GM19035 (cell line): Measurements from ENCODE around the gene ZNF610.
"Not testable (repeated sequence)": the region's sequence is repeated elsewhere in the genome, so short reads cannot be mapped to it uniquely, and the experiment has no call there.

Source experiments
- ATAC-seq: cut with Tn5 transposase; IDR thresholded peaks from one replicate; pipeline ENCODE4 v1.9.1; 2021; ENCODE audit not compliant: unreplicated experiment

ZNF610 gene

GRCh38 chr19:52336117-52336790 lies at the start of gene ZNF610:
Gene ZNF610 (plus strand): TSS chr19:52336243. CDS start chr19:52349173, 12,930 bp downstream.
- ATAC-seq, result peak; percentile 68

DNA sequence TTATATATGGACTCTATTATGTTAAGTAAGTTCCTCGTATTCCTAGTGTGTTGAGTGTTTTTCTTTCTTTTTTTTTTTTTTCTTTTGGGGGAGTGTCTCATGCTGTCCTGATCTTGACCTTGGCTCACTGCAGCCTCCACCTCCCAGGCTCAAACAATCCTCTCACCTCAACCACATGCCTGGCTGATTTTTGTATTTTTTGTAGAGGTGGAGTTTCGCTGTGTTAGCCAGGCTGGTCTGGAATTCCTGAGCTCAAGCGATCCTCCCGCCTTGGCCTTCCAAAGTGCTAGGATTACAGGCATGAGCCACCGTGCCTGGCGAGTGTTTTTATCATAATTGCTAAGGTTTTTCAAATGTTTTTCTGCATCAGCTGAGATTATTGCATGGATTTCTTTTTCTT lies 49.8 kb upstream of the ZNF610 start:
- ATAC-seq, result no peak

GRCh38 chr19:52291781-52292180 lies 44.3 kb upstream of the ZNF610 start:
- no peak for ATAC-seq

- ATAC-seq, result not testable (repeated sequence)
These were observed 43.1 kb upstream of the ZNF610 start for GRCh38 chr19:52292946-52293345.

GRCh38 chr19:52296400-52296772 lies 39.7 kb upstream of the ZNF610 start:
- no peak for ATAC-seq

DNA sequence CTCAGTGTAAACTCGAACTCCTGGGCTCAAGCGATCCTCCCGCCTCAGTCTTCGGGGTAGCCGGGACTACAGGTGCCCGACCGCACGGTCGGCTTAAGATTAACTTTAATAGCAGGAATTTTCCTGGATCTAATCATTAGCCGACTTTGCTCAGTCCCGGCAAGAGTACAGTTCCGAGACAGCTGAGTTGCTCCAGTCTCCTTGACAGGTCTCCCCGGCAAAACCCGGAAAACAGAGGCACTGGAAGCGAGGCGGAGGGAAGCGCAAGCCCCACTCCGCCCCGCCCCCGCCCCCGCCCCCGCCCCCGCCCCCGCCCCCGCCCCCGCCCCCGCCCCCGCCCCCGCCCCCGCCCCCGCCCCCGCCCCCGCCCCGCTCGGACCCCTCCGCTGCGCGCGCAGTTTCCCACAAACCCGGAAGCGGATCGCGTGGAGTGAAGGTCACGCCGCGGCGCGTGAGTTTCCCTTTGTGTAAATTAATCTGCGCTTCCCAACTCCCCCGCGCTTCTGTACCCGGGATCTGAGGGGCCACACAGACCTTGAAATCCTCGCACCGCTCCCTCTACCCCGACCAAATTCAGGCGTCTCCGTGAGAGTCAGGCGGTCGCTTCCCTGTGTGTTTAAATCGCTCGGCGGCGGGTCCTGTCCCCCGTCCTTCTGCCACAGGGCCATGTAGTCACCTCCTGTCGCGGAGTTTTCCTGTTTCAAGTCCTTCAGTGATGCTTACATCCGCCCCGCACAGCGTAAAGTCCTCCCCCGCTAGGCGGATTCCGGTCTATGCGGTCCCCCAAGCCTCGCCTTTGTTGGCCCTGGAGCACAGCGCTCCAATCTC lies 39.1 kb upstream of the ZNF610 start, which contains the start of gene ZNF480:
ZNF480 (plus strand) TSS at position 397 of the 828 bp plus-strand sequence. CDS start 3,244 bp downstream, outside the sequence.
- ATAC-seq, result peak; percentile 56

GRCh38 chr19:52297601-52298364 lies 38.3 kb upstream of the ZNF610 start:
- peak; percentile 26 for ATAC-seq

- ATAC-seq, result no peak
These were observed 28.8 kb upstream of the ZNF610 start for GRCh38 chr19:52307275-52307674.

DNA sequence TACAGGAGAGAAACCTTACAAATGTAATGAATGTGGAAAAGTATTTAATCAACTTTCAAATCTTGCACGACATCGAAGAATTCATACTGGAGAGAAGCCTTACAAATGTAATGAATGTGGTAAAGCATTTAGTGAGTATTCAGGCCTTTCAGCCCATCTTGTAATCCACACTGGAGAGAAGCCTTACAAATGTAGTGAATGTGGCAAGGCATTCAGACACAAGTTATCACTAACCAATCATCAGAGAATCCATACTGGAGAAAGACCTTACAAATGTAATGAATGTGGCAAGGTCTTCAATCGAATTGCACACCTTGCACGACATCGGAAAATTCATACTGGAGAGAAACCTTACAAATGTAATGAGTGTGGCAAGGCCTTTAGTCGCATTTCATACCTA lies 13.6 kb upstream of the ZNF610 start:
- ATAC-seq, result no peak

DNA sequence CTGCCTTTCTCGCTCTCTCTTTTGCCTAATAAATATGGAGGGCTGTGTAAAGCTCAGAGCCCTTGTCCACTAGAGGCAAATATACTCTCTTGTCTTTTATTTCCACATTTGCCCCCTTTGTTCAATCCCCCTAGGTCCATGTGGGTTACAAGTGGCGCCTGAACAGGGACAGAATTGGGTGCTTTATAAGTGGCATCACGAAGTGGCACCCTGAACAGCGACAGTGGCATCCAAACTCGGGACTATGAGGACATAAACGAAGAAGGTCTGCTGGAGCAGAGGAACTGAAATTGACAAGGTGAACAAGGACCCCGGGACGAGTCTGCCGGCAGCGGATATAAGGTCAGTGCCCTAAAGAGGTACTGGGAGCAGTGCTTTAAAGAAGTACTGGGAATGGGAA lies 4.3 kb upstream of the ZNF610 start:
- no peak for ATAC-seq

DNA sequence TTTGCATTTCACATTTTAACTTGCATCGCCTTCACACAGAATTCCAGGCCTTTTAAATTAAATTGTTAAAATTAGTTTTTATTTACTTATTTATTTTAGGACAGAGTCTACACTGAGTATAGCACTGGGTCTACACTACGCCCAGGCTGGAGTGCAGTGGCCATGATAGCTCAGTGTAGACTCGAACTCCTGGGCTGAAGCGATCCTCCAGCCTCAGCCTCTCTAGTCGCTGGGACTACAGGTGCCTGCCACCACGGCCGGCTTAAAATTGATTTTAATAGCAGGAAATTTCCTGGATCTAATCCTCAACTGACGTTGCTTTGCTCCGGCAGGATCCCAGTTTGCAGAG lies 301 bp upstream of the ZNF610 start:
- ATAC-seq, result no peak

DNA sequence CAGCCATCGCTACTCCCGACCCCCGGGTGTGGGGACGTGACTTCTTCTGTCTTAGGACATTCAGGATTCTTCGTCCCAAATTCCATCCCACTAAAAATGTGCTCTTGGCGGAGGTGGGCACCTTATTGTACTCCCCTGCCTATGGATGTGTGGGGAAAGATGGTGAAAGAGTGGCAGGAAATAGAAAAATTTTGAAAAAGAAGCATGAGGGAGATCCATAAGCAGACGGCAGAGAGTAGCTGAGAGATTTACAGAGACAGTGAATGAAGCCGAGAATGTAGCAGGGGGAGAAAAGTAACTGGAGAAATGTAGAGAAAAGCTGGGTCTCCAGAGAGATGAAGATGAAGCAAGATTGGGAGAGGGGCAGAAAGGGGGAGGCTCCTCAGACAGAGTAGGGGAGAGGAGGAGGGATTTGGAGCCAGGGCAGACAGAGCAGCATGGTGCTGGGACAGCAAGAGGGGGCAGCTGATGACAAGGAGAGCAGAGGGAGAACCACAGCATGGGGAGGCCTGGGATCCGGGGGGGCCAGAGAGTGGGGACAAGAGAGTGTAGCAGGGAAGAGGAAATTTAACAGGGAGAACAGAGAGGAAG lies 843 bp downstream of the ZNF610 start:
- no peak for ATAC-seq

DNA sequence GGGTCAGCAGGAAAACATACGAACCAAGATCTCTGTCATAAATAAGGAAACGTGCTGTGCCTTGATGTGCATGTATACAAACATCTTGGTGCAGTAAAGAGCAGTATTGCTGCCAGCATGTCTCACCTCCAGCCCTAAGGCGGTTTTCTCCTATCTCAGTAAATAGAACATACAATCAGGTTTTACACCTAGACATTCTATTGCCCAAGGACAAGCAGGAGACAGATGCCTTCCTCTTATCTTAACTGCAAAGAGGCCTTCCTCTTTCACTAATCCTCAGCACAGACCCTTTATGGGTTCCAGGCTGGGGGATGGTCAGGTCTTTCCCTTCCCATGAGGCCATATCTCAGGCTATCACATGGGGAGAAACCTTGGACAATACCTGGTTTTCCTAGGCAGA lies 3.0 kb downstream of the ZNF610 start:
- ATAC-seq, result not testable (repeated sequence)

GRCh38 chr19:52343548-52343947 lies 7.5 kb downstream of the ZNF610 start:
- no peak for ATAC-seq

- no peak for ATAC-seq
These were observed 9.1 kb downstream of the ZNF610 start for GRCh38 chr19:52345162-52345561.

DNA sequence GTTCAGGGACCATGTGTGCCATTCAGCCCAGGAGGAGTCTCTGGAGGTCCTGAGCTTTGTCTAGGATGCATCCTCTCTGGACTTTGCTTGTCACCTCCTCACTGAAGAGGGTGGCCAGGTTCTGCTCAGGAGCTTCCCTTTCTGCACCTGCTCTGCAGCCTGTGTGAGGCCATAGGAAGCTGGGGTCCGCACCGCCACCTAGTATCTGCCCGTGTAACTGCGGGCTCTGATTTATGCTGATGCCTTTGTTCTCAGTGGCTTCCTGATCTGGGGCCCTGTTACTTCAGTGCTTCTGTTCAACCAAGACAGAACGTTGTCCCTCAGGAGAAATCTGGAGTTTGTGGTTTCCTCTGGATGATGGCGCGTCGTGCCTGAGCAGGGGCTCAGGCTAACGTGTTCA lies 15.5 kb downstream of the ZNF610 start:
- ATAC-seq, result no peak

DNA sequence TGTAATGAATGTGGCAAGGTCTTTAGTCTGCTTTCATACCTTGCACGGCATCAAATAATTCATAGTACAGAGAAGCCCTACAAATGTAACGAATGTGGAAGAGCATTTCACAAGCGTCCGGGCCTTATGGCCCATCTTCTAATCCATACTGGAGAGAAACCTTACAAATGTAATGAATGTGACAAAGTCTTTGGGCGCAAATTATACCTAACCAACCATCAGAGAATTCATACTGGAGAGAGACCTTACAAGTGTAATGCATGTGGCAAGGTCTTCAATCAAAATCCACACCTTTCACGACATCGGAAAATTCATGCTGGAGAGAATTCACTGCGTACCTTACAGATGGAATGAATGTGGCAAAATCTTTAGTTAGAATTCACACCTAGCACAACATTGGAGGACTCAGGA lies 30.4 kb downstream of the ZNF610 start:
- no peak for ATAC-seq

- ATAC-seq, result no peak
These were observed 33.7 kb downstream of the ZNF610 start, which contains the start of gene ZNF880 for GRCh38 chr19:52369559-52370340. Gene ZNF880 (plus strand): TSS chr19:52369923. CDS start chr19:52369966, 43 bp downstream.

DNA sequence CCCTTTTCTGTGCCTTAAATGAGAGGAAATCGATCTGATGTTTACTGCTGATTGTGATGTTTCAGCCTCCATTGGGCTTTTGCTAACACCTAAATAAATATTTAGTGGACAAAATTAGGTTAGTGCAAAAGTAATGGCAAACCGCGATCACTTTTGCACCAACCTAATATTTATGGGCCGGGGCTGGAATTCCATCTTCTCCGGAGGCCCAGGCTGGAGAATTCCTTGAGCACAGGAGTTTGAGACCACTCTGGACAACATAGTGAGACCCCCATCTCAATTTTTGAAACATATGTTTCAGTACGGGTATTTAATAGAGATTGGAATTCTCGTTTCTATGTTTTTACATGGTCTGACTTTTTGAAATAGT lies 34.3 kb downstream of the ZNF610 start:
- no peak for ATAC-seq

DNA sequence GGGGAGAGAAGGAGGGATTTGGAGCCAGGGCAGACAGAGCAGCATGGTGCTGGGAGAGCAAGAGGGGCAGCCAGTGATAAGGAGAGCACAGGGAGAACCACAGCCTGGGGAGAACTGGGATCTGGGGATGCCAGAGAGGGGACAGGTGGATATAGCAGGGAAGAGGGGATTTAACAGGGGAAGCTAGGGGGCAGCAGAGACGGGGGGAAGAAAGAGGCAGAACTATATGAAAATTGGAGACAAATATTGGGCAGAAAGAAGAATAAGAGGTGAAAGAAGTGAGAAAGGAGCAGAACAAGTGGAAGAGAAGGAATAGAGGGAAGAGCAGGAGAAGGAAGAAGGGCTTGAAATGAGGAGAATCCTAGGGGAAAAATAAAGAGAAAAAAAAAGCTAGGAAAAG lies 55.1 kb downstream of the ZNF610 start:
- no peak for ATAC-seq
